RWPE1 (cell line): Measurements from ENCODE around the gene PTPRC.

Experiments used
- CTCF ChIA-PET: fragments of 350-600 bp; sonication (Branson Sonifier 250); formaldehyde crosslinking; extraction: SDS; loops from one replicate; lab custom pipeline; 2021; lab: Yijun Ruan, JAX
- POLR2A ChIA-PET: fragments of 400-600 bp; formaldehyde crosslinking; extraction: SDS; loops from one replicate; lab custom pipeline; 2020; ENCODE audit warnings: antibody characterized with exemption; ENCODE audit not compliant: low non-redundant PET; lab: Yijun Ruan, JAX
- DNase-seq: peaks from one replicate; pipeline ENCODE4 v3.0.0; 2012; ENCODE audit warnings: low spot score
- H3K27ac ChIP-seq: fragments of 450-650 bp; 2 replicates; pipeline ENCODE4 v1.5.1; 2017
- TF ChIP-seq, protein P1 (sequence below): fragments of 450-650 bp; conservative IDR thresholded peaks from 2 replicates; pipeline ENCODE4 v1.5.1; 2017; ENCODE audit warnings: low read depth, mild to moderate bottlenecking

PTPRC gene

DNA sequence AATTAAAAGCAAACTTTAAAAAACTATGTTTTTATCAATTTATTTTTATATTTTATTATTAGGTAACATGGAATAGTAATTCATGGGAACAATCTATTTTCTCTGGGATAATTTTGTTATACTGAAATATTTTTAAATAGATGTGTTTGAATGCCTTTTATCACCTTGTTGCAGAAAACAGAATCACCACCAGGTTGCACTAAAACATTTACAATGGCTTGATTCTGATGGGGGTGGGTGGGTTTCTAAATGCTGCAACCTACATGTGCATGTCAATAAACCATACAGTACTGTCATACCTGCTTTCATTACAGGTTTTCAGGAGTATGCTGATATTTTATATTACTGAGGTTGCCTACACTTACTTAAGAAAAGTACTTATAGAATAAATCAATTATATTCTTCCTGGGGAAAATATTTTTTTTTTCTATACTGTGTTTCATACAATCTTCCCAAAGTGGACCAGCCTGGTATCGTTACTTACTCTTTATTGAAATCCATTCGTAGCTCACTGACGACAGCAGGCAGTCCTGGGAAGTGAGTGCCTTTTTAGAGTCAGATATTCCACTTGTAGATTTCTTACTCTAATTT lies 132.8 kb downstream of the PTPRC start:
- H3K27ac ChIP-seq: no peak overlapping the region
- POLR2A ChIA-PET: no interaction called here
- DNase-seq: peak; percentile 71
- TF ChIP-seq, protein P1, sequence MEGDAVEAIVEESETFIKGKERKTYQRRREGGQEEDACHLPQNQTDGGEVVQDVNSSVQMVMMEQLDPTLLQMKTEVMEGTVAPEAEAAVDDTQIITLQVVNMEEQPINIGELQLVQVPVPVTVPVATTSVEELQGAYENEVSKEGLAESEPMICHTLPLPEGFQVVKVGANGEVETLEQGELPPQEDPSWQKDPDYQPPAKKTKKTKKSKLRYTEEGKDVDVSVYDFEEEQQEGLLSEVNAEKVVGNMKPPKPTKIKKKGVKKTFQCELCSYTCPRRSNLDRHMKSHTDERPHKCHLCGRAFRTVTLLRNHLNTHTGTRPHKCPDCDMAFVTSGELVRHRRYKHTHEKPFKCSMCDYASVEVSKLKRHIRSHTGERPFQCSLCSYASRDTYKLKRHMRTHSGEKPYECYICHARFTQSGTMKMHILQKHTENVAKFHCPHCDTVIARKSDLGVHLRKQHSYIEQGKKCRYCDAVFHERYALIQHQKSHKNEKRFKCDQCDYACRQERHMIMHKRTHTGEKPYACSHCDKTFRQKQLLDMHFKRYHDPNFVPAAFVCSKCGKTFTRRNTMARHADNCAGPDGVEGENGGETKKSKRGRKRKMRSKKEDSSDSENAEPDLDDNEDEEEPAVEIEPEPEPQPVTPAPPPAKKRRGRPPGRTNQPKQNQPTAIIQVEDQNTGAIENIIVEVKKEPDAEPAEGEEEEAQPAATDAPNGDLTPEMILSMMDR: peak; percentile 33
- CTCF ChIA-PET: interaction anchor here (0.7 to 1.2 kb wide), 2 partner anchors 472 to 712 kb away, joined by 3 to 6 read pairs; no protein-coding TSS in a partner anchor

DNA sequence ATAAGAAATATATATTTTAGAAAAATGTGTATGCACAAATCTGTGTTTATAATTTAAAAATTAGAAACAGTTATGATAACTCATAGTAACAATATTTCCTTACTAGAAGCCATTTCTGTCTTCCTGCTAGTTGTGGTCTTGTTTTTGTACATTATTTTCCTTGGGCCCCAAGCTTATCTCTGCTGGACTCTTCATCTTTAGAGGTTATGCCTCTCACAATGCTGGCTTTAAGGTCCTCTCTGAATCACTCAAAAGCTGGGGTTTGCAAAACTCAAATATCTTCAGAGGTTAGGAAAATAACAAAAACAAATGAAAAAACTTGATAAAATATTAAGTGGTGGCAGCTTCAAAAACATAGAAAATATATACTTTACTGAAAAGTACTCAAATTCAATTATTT lies 133.8 kb downstream of the PTPRC start:
- no peak overlapping the region for H3K27ac ChIP-seq
- no peak for DNase-seq
- CTCF ChIA-PET: interaction anchor here (0.6 to 1.2 kb wide), 5 partner anchors 400 to 780 kb away, joined by 3 to 6 read pairs (median 3); no protein-coding TSS in a partner anchor
- POLR2A ChIA-PET: no interaction called here
- TF ChIP-seq, protein P1: no peak

DNA sequence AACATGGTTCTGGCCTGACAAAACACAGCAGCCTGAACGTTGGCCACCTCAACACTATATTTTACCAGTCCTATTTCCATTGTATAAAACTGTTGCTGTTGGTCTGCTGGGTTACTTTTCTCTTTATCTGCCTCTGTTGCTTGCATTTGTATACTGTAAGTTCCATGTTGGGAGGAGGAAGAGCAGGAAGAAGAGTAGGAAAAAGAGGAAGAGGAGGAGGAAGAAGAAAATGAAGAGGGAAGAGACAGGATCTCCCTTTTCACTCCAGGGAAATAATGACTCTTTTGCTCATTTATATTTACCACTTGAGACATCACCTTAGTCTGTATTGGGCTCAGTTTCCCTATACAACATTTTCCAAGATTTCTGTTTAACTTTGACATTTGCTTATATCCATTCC lies 134.2 kb downstream of the PTPRC start:
- CTCF ChIA-PET: interaction anchor here (0.6 to 1.1 kb wide), 3 partner anchors 465 to 780 kb away, joined by 3 read pairs; no protein-coding TSS in a partner anchor
- H3K27ac ChIP-seq: no peak overlapping the region
- TF ChIP-seq, protein P1: no peak
- DNase-seq: no peak
- POLR2A ChIA-PET: no interaction called here

DNA sequence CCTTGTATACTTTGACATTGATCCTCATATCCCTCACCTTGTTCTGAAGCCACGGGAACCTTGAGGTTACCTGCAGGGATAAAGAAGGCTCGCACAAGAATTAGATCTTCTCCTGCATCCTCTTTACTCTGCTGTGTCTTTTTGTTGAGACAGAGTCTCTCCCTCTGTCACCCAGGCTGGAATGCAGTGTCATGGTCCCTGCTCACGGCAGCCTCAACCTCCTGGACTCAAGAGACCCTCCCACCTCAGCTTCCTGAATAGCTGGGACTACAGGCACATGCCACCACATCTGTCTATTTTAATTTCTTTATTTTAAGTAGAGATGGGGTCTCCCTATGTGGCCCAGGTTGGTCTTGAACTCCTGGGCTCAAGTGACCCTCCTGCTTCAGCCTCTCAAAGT lies 134.7 kb downstream of the PTPRC start:
- CTCF ChIA-PET: no interaction called here
- TF ChIP-seq, protein P1: no peak
- H3K27ac ChIP-seq: no peak overlapping the region
- POLR2A ChIA-PET: no interaction called here
- no peak for DNase-seq

DNA sequence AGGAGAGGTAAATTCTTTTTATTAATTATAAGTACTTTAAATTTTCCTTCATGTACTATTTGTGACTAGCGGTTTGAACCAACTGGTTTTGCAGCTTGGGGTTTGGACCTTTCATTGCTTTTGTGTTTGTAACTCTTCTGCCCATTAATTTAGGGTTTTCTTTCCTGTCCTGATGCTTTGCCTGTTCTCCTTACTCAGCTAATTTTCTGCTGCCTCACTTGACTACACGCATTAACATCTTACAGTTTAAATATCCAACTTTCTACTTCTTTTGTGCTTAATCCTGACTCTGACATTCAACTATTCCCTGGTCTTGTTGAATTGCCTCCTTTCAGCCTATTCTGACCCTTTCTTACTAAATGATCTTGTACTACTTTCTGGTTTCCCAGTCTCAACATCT lies 135.6 kb downstream of the PTPRC start:
- no peak for DNase-seq
- ChIA-PET CTCF (interaction anchor here (0.6 to 0.8 kb wide), 2 partner anchors 334 to 601 kb away, joined by 3 read pairs; no protein-coding TSS in a partner anchor), POLR2A (no interaction called here)
- TF ChIP-seq, protein P1: no peak
- no peak overlapping the region for H3K27ac ChIP-seq

DNA sequence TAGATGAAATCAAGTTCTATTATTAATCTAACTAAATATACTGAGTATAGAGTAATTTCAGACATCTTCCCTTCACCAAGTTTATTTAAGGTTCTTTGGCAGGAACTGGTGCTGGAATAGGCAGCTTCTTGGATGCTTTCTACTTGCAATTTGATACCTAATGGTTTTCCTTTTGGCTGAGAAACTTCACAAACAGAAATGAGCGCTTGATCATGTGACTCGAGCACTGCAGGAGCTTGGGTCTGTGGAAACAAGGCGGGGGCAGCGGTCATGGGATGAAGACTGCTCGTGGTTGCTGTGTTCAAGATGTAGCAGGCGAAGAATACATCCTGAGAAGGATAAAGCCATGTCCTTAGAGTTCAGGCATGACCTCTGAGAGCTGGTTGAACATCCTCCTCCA lies 136.8 kb downstream of the PTPRC start:
- POLR2A ChIA-PET: no interaction called here
- CTCF ChIA-PET: interaction anchor here (0.5 kb wide), 1 partner anchor 1253 kb away, joined by 4 read pairs; no protein-coding TSS in a partner anchor
- no peak overlapping the region for H3K27ac ChIP-seq
- DNase-seq: no peak
- TF ChIP-seq, protein P1: no peak
